C4-2B (cell line): ENCODE measurements around the gene ARHGEF12.

Experiments
- H3K27ac ChIP-seq: fragments of 450-650 bp; 2 replicates; pipeline ENCODE4 v1.5.1; 2017
- ZFX ChIP-seq: fragments of 450-650 bp; IDR thresholded peaks from 2 replicates; pipeline ENCODE4 v1.6.1; 2017
- TF ChIP-seq, protein P1 (sequence below): fragments of 450-650 bp; conservative IDR thresholded peaks from 2 replicates; pipeline ENCODE4 v1.5.1; 2017; ENCODE audit warnings: mild to moderate bottlenecking

ARHGEF12 gene

DNA sequence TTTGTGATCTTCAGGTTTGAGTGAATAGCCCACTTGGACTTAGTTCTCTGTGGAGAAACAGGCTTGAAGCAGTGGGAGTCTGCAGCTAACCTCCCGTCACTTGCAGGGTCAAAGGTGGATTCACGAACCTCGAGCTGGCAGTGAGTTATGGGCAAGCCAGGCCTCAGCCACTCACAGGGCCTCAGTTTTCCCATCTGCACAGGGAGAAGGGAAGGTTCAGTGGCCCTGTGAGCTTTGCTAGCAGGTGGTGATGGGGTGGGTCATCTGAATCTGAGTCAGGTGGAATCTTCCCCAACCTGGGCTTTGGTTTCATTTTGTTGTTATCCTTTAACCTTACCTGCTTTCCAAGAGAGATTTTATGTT, 88.7 kb downstream of the ARHGEF12 start:
- no peak overlapping the region for H3K27ac ChIP-seq
- TF ChIP-seq, protein P1, sequence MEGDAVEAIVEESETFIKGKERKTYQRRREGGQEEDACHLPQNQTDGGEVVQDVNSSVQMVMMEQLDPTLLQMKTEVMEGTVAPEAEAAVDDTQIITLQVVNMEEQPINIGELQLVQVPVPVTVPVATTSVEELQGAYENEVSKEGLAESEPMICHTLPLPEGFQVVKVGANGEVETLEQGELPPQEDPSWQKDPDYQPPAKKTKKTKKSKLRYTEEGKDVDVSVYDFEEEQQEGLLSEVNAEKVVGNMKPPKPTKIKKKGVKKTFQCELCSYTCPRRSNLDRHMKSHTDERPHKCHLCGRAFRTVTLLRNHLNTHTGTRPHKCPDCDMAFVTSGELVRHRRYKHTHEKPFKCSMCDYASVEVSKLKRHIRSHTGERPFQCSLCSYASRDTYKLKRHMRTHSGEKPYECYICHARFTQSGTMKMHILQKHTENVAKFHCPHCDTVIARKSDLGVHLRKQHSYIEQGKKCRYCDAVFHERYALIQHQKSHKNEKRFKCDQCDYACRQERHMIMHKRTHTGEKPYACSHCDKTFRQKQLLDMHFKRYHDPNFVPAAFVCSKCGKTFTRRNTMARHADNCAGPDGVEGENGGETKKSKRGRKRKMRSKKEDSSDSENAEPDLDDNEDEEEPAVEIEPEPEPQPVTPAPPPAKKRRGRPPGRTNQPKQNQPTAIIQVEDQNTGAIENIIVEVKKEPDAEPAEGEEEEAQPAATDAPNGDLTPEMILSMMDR, result no peak
- no peak for TF ChIP-seq ZFX

DNA sequence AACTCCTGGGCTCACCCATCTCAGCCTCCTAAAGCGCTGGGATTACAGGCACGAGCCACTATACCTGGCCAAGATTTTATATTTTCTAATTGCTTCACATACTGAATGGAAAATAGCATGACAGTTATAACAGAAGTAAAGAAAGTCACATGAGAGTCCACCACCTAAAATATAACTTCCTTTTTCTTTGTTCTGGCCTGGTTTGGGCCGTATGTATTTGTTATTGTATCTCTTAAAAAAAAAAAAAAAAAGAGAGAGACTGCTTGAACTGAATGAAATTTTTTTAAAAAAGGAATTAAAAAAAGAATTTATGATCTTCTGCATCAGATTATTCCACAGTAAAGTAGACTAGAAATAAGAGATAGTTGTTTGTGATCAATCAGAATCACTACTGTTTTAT, 89.3 kb downstream of the ARHGEF12 start:
- TF ChIP-seq, protein P1, result no peak
- no peak for TF ChIP-seq ZFX

DNA sequence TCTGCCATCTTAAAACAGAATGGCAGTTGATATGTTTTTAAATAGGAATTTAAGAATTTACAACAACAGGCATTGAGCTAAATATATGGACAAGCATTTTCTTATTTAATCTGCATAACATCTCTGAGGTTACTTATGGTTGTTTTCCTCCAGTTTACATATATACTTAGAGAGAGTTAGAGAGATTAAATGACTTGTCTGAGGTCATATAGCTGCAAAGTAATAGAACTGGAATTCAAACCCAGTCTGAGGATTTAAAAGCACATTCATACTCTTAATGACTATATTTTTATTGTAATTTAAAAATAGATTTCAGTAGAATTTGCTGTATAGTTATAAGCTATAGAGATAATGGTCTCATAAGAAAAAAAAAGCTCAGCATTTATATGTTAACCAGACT, 93.9 kb downstream of the ARHGEF12 start:
- TF ChIP-seq, protein P1, result no peak
- no peak for TF ChIP-seq ZFX
- no peak overlapping the region for H3K27ac ChIP-seq

More for the DNA sequence above, 89.3 kb downstream of the ARHGEF12 start:
- H3K27ac ChIP-seq, result no peak overlapping the region

- TF ChIP-seq ZFX, result no peak
- TF ChIP-seq, protein P1, result peak; percentile 34
- no peak overlapping the region for H3K27ac ChIP-seq
These were observed 95.4 kb downstream of the ARHGEF12 start for GRCh38 chr11:120431633-120432032.

- H3K27ac ChIP-seq, result no peak overlapping the region
- TF ChIP-seq, protein P1, result no peak
- TF ChIP-seq ZFX, result no peak
These were observed 96.1 kb downstream of the ARHGEF12 start for GRCh38 chr11:120432056-120433018.

- no peak overlapping the region for H3K27ac ChIP-seq
- TF ChIP-seq ZFX, result no peak
- TF ChIP-seq, protein P1, result no peak
These were observed 105.4 kb downstream of the ARHGEF12 start for GRCh38 chr11:120441592-120441991.

GRCh38 chr11:120442031-120442430, 105.8 kb downstream of the ARHGEF12 start:
- no peak overlapping the region for H3K27ac ChIP-seq
- TF ChIP-seq ZFX, result no peak
- TF ChIP-seq, protein P1, result no peak
